ENCODE data around the gene ZNF341.

- TF ChIP-seq CTCF (IDR thresholded peaks at IDR 0.05; ENCODE audit: borderline replicate concordance, extremely low read depth, low read length, poor library complexity, severe bottlenecking) (no peak), EZH2 (IDR thresholded peaks at IDR 0.05; ENCODE audit: borderline replicate concordance, low read depth, low read length, severe bottlenecking) (no peak)
These were observed 109.6 kb downstream of the ZNF341 start for GRCh38 chr20:33841436-33841799.

All from DND-41 (cell line).